Urinary bladder (tissue), 4 donors: ENCODE data around the gene MYEF2. TPM values are rescaled to one million over a fixed set of nuclear protein-coding genes. Genes with fewer than 3 reads are reported as not detected.

Experiments
- DNase-seq: peaks from one replicate; pipeline ENCODE4 v3.0.0-alpha.2; 2015; ENCODE audit errors: extremely low spot score
- H3K27ac ChIP-seq: one replicate; pipeline ENCODE4 v1.5.1; 2013; ENCODE audit warnings: low read depth, mild to moderate bottlenecking, moderate library complexity
- H3K36me3 ChIP-seq: one replicate; pipeline ENCODE4 v1.6.1; 2013; ENCODE audit warnings: mild to moderate bottlenecking, moderate library complexity; ENCODE audit not compliant: insufficient read depth
- H3K4me1 ChIP-seq: one replicate; pipeline ENCODE4 v1.6.1; 2013; ENCODE audit warnings: mild to moderate bottlenecking, moderate library complexity; ENCODE audit not compliant: insufficient read depth
- H3K4me3 ChIP-seq: one replicate; pipeline ENCODE4 v1.5.1; 2013; ENCODE audit warnings: low read depth, low read length
- WGBS: extraction: QIAGEN DNeasy Blood & Tissue Kit; methylation state at CpG from one replicate; pipeline ENCODE4 v1.1.7; 2013; 5-methylcytosine and 5-hydroxymethylcytosine counted together
- polyA plus RNA-seq: library from polyadenylated mRNA; stranded (reverse); fragments of 200-250 nt; gene quantifications from one replicate; pipeline ENCODE4 v1.2.3, GENCODE V29; 2013
- total RNA-seq: library from RNA; depleted of rRNA; stranded (reverse); fragments of >200 nt; gene quantifications from one replicate; pipeline ENCODE4 v1.2.3, GENCODE V29; 2014
- donor health status: healthy with polysubstance abuse.
- donor health status: healthy.

MYEF2 gene, protein sequence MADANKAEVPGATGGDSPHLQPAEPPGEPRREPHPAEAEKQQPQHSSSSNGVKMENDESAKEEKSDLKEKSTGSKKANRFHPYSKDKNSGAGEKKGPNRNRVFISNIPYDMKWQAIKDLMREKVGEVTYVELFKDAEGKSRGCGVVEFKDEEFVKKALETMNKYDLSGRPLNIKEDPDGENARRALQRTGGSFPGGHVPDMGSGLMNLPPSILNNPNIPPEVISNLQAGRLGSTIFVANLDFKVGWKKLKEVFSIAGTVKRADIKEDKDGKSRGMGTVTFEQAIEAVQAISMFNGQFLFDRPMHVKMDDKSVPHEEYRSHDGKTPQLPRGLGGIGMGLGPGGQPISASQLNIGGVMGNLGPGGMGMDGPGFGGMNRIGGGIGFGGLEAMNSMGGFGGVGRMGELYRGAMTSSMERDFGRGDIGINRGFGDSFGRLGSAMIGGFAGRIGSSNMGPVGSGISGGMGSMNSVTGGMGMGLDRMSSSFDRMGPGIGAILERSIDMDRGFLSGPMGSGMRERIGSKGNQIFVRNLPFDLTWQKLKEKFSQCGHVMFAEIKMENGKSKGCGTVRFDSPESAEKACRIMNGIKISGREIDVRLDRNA
- 22.2 TPM for total RNA-seq
- polyA plus RNA-seq, result 7.1 TPM

GRCh38 chr15:48177766-48178647 is at the start of gene MYEF2:
Gene MYEF2 (minus strand): TSS chr15:48178295. CDS start chr15:48178237, 58 bp downstream.
- Histone ChIP-seq H3K36me3 (no peaks in the 10 kb centered on the region), H3K4me3 (peak within 1 kb of the TSS; percentile 48), H3K27ac (no peak within 1 kb of the TSS), H3K4me1 (peaks cover 2% of the 10 kb centered on the region)
- DNase-seq, result peak; percentile 31
- 2% methylated on average over 71 of the region's 71 CpGs for WGBS

- Histone ChIP-seq H3K36me3 (no peaks in the 10 kb centered on the region), H3K4me3 (no peak overlapping the region), H3K4me1 (no peaks in the 10 kb centered on the region), H3K27ac (no peak overlapping the region)
- DNase-seq, result no peak
- 76% methylated on average over 3 of the region's 3 CpGs for WGBS
These were observed 47.7 kb upstream of the MYEF2 start for GRCh38 chr15:48225771-48226170.

DNA sequence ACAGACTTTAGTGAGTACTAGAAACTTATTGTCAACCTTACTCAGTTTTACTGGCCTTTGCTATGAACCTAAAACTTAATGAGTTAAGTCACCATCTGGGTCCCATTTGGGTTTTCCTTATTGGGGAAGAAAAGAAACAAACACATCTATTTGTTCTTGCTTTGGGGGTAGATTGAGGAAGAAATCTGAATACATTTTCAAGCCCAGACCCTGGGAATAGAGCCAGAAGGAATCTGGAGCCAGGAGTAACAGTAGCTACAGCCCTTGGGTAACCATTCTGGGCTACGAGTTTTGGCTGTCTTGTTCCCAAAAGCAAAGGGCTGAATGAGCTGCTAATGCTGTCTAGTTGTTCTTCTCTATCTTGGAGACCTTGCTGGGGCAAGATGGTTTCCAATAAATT is 44.5 kb upstream of the MYEF2 start:
- Histone ChIP-seq H3K27ac (no peak overlapping the region), H3K36me3 (no peaks in the 10 kb centered on the region), H3K4me3 (no peak overlapping the region), H3K4me1 (no peaks in the 10 kb centered on the region)
- DNase-seq, result no peak
- WGBS, result 36% methylated on average over 1 of the region's 1 CpG

DNA sequence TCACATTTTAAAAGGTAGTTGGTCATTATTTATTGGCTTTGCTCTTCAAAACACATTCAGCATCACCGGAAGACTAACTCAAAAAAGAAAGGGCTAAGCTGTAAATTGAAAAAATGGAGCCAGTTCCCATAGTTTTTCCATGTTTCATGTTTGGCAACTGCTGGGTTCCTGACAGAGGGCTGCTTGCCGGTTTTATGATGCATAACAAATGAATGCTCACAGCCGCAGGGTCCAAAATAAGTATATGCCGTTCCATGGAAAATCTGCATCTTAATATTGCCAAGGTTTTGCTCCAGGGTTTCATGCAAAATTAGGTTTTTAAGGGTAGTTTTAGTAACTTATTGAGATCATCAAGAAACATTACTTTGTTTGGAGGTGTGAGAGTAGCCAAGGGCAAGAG is 43.8 kb upstream of the MYEF2 start:
- Histone ChIP-seq H3K27ac (no peak overlapping the region), H3K4me1 (no peaks in the 10 kb centered on the region), H3K36me3 (no peaks in the 10 kb centered on the region), H3K4me3 (no peak overlapping the region)
- WGBS, result 74% methylated on average over 4 of the region's 4 CpGs
- no peak for DNase-seq

- no peak for DNase-seq
- no peak overlapping the region for H3K27ac ChIP-seq
- WGBS, result 64% methylated on average over 1 of the region's 1 CpG
- no peak overlapping the region for H3K4me3 ChIP-seq
- no peaks in the 10 kb centered on the region for H3K36me3 ChIP-seq
- no peaks in the 10 kb centered on the region for H3K4me1 ChIP-seq
These were observed 43.2 kb upstream of the MYEF2 start for GRCh38 chr15:48221261-48221660.

DNA sequence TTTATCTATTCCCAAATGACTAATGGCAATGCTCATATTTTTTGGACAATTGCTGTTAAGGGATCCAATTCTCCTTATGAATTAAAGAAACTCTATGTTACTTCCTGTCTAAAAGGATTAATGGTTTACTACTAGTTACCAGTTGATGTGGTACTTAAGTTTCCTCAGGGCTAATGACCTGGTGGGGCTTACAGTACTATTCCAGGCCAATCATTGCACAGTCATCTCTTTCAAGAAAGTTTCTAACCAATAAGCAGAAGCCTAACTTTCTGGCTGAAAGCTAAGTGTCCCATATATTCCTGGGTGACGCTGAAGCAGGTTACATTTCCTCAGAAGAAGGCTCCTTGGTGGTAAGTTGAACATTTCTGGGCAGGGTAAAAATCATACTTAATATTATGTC is 27.9 kb upstream of the MYEF2 start, which contains the start of gene SLC12A1:
Gene SLC12A1, plus strand, starts transcription at position 322 of the 400 bp plus-strand sequence. CDS start 1,418 bp downstream, outside the sequence.
- Histone ChIP-seq H3K4me1 (no peaks in the 10 kb centered on the region), H3K36me3 (no peaks in the 10 kb centered on the region), H3K27ac (no peak within 1 kb of the TSS), H3K4me3 (no peak within 1 kb of the TSS)
- 89% methylated on average over 1 of the region's 1 CpG for WGBS
- DNase-seq, result no peak

- no peak for DNase-seq
- Histone ChIP-seq H3K36me3 (no peaks in the 10 kb centered on the region), H3K4me1 (no peaks in the 10 kb centered on the region), H3K4me3 (no peak overlapping the region), H3K27ac (no peak overlapping the region)
- WGBS, result 70% methylated on average over 1 of the region's 1 CpG
These were observed 24.0 kb upstream of the MYEF2 start for GRCh38 chr15:48202068-48202467.

GRCh38 chr15:48191574-48192225 is 13.6 kb upstream of the MYEF2 start, which contains the start of gene CTXN2:
Gene CTXN2 (plus strand): TSS chr15:48191665. CDS start chr15:48201301, 9,636 bp downstream.
- WGBS, result 9% methylated on average over 31 of the region's 31 CpGs
- Histone ChIP-seq H3K27ac (no peak within 1 kb of the TSS), H3K4me3 (no peak within 1 kb of the TSS), H3K4me1 (no peaks in the 10 kb centered on the region), H3K36me3 (no peaks in the 10 kb centered on the region)
- DNase-seq, result no peak

DNA sequence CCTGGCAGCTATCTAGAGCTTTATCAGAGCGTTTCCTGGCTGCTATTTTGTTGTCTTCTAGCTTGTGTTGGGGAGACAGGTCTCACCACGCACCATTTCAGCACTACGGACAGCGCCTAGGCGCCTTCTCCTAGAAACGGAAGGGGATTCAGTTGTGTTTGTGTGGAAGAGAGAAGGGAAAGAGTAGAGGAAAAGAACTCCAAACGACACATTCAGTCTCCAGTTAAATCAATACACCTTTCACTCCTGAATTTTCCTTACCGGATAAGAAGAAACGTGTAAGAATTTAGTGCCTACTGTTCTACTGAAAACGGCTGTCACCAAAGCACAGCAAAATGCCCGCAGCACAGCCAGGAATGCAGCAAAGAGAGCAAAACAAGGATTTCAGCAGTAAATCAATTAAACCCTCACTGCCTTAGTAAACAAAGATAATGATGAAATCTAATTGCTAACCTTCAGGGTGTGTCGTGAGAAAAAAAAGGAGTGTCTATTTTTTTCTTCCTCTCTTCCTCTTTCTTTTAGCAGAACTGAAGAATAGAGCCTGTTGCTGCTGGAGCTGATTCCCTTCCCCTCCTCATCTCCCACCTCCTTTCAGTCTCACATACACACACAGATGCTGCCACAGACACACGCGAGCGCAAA is 13.0 kb upstream of the MYEF2 start:
- Histone ChIP-seq H3K36me3 (no peaks in the 10 kb centered on the region), H3K4me1 (no peaks in the 10 kb centered on the region), H3K27ac (no peak overlapping the region), H3K4me3 (no peak overlapping the region)
- DNase-seq, result peak; percentile 53
- 3% methylated on average over 15 of the region's 15 CpGs for WGBS

- H3K27ac ChIP-seq, result no peak overlapping the region
- WGBS, result 94% methylated on average over 3 of the region's 3 CpGs
- no peaks in the 10 kb centered on the region for H3K36me3 ChIP-seq
- no peak for DNase-seq
- H3K4me1 ChIP-seq, result no peaks in the 10 kb centered on the region
- H3K4me3 ChIP-seq, result no peak overlapping the region
These were observed 8.2 kb upstream of the MYEF2 start for GRCh38 chr15:48186271-48186670.

DNA sequence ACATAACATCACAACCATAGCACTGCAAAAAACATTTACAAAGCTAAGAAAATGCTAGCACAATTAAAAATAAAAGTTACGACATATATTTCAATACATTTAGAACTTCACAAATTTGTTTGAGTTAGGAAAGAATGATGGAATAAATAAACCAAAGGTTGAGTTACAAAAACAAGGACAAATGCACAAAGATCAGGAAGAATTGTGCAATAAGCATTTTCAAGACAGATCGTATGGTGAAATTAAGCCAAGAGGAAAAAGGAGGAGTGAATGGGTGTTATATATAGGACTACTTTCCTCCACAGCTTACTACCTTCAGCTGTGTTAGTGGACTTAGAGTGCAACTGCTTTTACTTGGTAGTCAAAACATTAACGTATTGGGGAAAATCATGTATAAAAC is 7.4 kb upstream of the MYEF2 start:
- no peak for DNase-seq
- Histone ChIP-seq H3K4me3 (no peak overlapping the region), H3K4me1 (no peaks in the 10 kb centered on the region), H3K36me3 (no peaks in the 10 kb centered on the region), H3K27ac (no peak overlapping the region)
- WGBS, result 82% methylated on average over 3 of the region's 3 CpGs

DNA sequence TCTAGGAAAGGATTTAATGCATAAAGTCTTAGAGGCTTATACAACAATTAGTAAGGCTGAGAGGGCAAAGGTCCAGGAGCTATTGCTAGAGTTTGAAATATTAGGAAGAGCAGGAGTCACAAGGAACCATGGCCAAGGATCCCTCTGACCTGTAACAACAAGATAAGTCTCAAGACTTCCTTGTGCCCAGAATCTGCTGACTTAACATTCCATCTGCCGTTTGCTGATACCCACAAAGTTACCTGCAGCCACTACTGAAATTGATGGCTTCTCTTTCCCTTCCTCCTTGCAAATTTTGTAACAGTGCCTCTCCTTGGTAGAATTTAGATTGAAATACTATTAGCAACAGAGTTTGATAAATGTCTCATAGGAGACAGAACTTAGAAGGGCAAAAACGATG is 4.7 kb upstream of the MYEF2 start:
- Histone ChIP-seq H3K4me1 (peaks cover under 1% of the 10 kb centered on the region), H3K27ac (no peak overlapping the region), H3K4me3 (no peak overlapping the region), H3K36me3 (no peaks in the 10 kb centered on the region)
- 57% methylated on average over 2 of the region's 2 CpGs for WGBS
- DNase-seq, result no peak

DNA sequence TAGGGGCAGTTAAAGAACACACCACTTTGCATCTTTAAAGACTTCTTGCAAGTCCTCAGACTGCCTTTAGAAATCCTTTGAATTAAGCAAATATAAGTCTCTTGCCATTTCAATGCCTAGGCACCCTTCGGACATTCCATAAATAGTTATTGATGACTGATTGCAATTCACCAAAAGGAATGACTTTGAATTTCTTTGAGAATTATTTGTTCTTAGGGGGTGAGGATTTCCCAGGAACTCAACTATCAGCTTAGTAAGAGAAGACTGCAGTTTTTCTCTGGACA is 495 bp upstream of the MYEF2 start:
- peaks cover 2% of the 10 kb centered on the region for H3K4me1 ChIP-seq
- no peak overlapping the region for H3K27ac ChIP-seq

More for the DNA sequence above, 495 bp upstream of the MYEF2 start:
- no peaks in the 10 kb centered on the region for H3K36me3 ChIP-seq
- DNase-seq, result no peak
- H3K4me3 ChIP-seq, result no peak overlapping the region
- 74% methylated on average over 1 of the region's 1 CpG for WGBS
